GM13976 (cell line): ENCODE measurements around the gene ASXL1.
A peak's percentile ranks its signal among the peaks of the same experiment; 100 is the strongest.
"Not testable (repeated sequence)": the region's sequence is repeated elsewhere in the genome, so short reads cannot be mapped to it uniquely, and the experiment has no call there.

Experiments
- DNase-seq: peaks from one replicate; pipeline ENCODE4 v3.0.0; 2012; ENCODE audit warnings: low spot score
- CTCF ChIP-seq: IDR thresholded peaks from 2 replicates; pipeline ENCODE4 v1.5.1; 2012; ENCODE audit warnings: borderline replicate concordance, mild to moderate bottlenecking; ENCODE audit not compliant: insufficient read depth; ENCODE audit errors: extremely low read depth, missing control alignments, control extremely low read depth
- in situ Hi-C: fragments of 300-500 bp; cut with MboI; formaldehyde crosslinking; loops from one replicate; pipeline ENCODE4 v1.12.0; 2022; ENCODE audit warnings: low sequenced_read_pairs, mixed read lengths, inconsistent platforms; ENCODE audit not compliant: unreplicated experiment

Gene ASXL1

GRCh38 chr20:32336918-32337347 lies 21.2 kb upstream of the ASXL1 start:
- DNase-seq = peak; percentile 49
- peak; percentile 39 for TF ChIP-seq CTCF
- in situ Hi-C loops = no loop called here

- DNase-seq = no peak
- in situ Hi-C loops = no loop called here
- TF ChIP-seq CTCF = no peak
Observed at GRCh38 chr20:32337937-32338661, 20.0 kb upstream of the ASXL1 start.

GRCh38 chr20:32338665-32339064 lies 19.5 kb upstream of the ASXL1 start:
- DNase-seq = no peak
- in situ Hi-C loops = no loop called here
- no peak for TF ChIP-seq CTCF

GRCh38 chr20:32339116-32339515 lies 19.0 kb upstream of the ASXL1 start:
- TF ChIP-seq CTCF = no peak
- in situ Hi-C loops = no loop called here
- DNase-seq = no peak

- in situ Hi-C loops, DNase-seq: not testable (repeated sequence)
Observed at GRCh38 chr20:32341053-32341452, 17.1 kb upstream of the ASXL1 start.

- no peak for DNase-seq
- in situ Hi-C loops = no loop called here
- no peak for TF ChIP-seq CTCF
Observed at GRCh38 chr20:32343439-32343838, 14.7 kb upstream of the ASXL1 start.

- in situ Hi-C loops = no loop called here
- DNase-seq = no peak
Observed at GRCh38 chr20:32344835-32345506, 13.2 kb upstream of the ASXL1 start.

More at GRCh38 chr20:32344835-32345506, 13.2 kb upstream of the ASXL1 start:
- no peak for TF ChIP-seq CTCF
